HG02588 (cell line): Measurements from ENCODE around the gene RNF168.
"Not testable (repeated sequence)": the region's sequence is repeated elsewhere in the genome, so short reads cannot be mapped to it uniquely, and the experiment has no call there.

Experiments used
- ATAC-seq: cut with Tn5 transposase; IDR thresholded peaks from one replicate; pipeline ENCODE4 v1.9.1; 2021; ENCODE audit warnings: mild to moderate bottlenecking, moderate library complexity; ENCODE audit not compliant: unreplicated experiment

The RNF168 gene, protein sequence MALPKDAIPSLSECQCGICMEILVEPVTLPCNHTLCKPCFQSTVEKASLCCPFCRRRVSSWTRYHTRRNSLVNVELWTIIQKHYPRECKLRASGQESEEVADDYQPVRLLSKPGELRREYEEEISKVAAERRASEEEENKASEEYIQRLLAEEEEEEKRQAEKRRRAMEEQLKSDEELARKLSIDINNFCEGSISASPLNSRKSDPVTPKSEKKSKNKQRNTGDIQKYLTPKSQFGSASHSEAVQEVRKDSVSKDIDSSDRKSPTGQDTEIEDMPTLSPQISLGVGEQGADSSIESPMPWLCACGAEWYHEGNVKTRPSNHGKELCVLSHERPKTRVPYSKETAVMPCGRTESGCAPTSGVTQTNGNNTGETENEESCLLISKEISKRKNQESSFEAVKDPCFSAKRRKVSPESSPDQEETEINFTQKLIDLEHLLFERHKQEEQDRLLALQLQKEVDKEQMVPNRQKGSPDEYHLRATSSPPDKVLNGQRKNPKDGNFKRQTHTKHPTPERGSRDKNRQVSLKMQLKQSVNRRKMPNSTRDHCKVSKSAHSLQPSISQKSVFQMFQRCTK

DNA sequence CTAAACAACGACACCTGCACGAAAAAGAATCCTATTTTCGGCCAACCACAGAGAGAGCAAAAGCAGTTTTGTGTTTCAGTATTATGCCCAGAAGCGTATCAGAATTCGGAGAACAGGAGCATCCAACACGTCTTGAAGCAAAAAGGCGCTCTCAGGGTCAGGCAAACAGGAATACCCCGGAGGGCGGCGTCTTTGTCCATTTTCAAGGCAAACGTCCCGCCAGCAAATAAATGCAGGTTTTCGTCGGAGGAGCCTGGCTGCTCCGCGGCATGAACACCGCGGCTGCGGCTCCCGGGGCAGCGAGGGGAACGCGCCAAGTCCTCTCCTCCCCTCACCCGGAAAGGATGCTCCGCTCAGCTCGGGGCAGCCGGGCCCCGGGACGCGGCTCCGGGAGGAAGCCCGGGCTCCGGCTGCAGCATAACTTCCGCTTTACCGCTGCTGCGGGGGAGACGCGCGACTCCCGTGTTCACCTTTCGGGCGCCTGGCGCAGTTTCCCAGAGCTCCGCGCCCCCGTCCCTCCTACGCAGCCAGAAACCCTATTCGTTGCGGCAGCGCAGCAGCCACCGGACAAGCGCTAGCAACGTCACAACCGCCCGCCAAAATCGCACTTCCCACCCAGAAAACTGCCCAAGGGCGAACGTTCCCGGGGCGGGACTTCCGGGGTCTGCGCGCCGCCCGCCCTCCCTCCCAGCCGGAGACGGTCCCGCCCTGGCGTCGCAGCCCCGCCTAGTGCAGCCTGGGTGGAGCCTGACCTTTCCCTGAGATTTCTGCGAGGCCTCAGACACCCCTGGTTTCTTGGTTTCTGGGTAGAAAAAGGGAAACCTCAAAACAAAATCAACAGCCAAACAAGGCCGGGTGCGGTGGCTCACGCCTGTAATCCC is at the start of gene RNF168:
TSS of gene RNF168 (minus strand) at position 573 of the 881 bp plus-strand sequence. CDS start 595 bp downstream, outside the sequence.
- ATAC-seq: peak; percentile 69

DNA sequence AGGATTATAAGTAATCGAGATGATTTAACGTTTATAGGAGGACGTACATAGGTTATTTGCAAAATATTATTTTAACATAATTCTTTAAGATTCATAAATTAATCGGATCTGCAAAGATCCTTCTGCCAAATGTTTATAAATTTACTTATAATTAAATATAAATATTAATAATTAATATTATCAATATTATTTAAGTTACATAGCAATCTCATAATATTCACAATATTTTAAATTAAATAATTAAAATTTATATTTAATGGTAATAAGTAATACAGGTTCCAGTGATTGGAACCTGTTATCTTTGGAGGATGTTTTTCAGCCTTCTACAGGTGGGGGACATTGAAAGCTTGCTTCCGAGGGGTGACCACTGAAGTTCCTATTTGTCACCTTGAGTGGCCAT is 48.7 kb upstream of the RNF168 start:
- ATAC-seq: no peak

DNA sequence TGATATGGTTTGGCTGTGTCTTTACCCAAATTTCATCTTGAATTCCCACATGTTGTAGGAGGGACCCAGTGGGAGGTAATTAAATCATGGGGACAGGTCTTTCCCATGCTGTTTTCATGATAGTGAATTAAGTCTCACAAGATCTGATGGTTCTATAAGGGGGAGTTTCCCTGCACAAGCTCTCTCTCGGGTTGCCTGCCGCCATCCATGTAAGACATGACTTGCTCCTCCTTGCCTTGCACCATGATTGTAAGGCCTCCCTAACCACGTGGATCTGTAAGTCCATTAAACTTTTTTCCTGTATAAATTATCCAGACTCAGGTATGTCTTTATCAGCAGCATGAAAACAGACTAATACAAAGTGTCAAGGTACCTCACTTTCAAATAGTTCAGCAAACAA is 46.6 kb upstream of the RNF168 start:
- not testable (repeated sequence) for ATAC-seq

DNA sequence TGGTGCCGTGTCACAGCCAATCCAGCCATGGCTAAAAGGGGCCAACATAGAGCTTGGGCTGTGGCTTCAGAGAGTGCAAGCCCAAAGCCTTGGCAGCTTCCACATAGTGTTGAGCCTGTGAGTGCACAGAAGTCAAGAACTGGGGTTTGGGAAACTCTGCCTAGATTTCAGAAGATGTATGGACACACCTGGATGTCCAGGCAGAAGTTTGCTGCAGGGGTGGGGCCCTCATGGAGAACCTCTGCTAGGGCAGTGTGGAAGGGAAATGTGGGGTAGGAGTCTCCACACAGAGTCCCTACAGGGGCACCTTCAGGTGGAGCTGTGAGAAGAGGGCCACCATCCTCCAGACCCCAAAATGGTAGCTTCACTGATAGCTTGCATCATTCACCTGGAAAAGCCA is 45.7 kb upstream of the RNF168 start:
- ATAC-seq: not testable (repeated sequence)

DNA sequence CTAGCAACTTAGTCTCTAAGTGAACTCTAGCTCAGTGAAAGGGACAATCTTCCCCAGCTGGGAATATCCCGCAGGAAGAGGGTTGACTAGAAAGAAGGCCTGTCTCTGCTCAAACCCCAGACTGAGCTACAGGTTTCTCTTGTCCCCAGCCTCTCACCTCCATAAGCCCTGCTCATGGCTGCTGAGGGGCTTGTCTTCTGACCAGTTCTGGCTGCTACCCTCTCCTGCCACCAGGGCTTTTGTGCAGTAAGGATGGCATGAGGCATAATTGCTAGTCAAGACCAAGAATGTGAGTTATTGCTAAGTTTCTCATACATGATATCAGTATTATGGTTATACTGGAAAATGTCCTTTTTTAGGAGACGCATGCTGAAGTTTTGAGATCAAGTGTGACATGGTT is 43.5 kb upstream of the RNF168 start:
- ATAC-seq: no peak

DNA sequence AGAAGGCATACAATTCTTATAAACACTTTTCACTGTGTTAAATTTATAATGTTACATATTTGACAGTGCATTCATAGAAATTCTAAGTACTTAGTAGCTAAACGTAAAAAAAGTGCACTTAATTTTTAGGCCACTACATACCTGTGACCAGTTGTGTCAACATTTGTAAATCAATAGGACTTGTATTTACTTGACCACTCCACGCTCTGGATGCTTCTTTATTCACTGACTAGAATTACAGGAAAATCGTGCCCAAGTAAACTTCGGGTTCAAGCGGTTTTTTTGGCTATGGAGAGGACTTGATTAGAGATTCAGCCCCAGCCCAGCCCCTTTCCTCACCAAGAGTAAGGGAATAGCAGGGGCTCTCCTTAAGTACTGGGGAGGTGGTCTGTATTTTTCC is 43.0 kb upstream of the RNF168 start:
- no peak for ATAC-seq

DNA sequence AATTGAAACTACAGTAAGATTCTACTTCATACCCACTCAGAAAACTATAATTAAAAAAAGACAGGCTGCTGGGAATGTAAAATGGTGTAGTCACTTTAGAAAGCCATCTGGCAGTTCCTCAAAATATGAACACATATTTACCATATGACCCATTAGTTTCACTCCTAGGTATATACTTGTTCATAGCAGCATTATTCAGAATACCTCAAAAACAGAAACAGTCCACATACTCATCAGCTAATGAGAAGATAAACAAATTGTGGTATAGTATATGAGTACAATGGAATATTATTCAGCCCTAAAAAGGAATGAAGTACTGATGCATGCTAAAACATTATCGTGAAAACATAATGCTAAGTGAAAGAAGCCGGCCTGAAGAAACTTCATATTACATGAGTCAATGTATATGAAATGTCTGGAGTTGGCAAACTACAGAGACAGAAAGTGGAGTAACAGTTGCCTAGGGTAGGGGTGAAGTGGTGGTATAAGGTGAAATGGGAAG is 41.0 kb upstream of the RNF168 start:
- ATAC-seq: no peak

DNA sequence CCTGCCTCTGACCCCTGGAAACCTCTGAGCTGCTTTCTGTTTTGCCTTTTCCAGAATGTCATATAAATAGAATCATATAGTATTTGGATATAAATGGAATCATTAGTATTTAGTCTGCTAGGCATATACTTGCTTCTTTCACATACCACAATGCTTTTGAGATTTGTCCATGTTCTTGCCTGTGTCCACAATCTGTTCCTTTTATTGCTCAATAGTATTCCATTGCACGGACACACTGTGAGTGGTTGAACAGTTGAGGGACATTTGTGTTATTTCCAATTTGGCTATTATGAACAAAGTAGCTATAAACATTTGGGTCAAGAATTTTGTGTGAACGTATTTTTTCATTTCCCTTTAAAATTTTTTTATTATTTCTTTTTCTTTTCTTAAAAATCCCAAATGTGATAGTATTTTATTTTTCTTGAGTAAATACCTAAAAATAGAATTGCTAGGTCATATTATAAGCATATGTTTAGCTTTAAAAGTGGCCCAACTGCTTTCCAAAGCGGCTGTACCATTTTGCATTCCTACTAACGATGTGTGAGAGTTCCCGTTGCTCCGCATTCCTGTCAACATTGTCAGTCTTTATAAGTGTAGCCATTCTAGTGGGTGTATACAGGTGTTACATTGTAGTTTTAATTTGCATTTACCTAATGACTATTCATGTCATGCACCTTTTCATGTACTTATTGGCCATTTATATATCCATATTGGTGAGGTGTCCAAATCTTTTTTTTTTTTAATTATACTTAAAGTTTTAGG is 38.3 kb upstream of the RNF168 start:
- no peak for ATAC-seq

DNA sequence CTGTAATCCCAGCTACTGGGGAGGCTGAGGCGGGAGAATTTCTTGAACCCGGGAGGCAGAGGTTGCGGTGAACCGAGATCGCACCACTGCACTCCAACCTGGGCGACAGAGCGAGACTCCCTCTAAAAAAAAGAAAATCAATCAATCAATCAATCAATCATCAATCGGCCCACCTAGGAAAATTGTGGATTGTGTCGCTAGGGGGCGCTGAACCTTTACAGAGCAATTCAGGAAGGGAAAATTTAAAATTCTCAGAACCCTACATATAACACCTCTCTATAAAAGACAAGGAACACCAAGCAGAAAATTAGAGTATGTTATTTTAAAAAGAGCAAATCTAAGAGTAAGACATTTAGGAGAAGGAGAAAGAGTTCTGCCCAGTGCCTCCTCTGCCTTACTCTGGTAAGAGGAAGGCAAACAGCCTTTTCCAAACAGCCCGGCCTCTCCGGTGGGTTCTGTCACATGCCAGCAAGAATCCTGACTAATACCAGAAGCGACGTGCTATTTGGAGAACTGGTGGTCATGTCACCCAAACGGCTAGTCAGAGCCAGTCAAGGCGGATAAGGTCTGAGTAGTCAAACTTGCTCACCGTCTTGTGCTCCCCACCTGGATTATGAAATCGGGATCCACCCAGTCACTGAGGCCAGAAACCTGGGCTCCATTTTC is 33.9 kb upstream of the RNF168 start:
- no peak for ATAC-seq

DNA sequence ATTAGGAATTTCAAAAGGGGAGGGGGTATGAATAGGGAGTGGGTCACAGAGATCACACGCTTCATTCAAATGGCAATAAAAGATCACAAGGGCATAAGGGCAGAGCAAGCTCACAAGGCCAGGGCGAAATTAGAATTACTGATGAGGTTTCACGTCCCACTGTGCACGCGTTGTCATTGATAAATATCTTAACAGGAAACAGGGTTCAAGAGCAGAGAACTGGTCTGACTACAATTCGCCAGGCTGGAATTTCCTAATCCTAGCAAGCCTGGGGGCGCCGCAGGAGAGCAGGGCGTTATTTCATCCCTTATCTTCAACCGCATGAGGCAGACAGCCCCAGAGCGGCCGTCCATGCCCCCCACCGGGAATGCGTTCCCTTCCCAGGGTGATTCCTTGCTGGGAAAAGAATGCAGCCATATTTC is 29.7 kb upstream of the RNF168 start:
- no peak for ATAC-seq

DNA sequence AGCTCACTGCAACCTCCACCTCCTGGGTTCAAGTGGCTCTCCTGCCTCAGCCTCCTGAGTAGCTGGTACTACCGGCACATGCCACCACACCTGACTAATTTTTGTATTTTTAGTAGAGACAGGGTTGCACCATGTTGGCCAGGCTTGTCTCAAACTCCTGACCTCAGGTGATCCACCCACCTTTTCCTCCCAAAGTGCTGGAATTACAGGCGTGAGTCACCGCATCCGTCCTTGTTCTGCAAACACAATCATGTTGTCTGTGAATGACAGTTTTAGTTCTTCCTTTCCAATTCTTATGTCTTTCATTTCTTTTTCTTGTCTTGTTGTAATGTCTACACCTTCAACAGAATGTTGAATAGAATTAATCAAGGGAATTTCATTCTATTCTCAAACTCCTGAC is 27.9 kb upstream of the RNF168 start:
- ATAC-seq: no peak

DNA sequence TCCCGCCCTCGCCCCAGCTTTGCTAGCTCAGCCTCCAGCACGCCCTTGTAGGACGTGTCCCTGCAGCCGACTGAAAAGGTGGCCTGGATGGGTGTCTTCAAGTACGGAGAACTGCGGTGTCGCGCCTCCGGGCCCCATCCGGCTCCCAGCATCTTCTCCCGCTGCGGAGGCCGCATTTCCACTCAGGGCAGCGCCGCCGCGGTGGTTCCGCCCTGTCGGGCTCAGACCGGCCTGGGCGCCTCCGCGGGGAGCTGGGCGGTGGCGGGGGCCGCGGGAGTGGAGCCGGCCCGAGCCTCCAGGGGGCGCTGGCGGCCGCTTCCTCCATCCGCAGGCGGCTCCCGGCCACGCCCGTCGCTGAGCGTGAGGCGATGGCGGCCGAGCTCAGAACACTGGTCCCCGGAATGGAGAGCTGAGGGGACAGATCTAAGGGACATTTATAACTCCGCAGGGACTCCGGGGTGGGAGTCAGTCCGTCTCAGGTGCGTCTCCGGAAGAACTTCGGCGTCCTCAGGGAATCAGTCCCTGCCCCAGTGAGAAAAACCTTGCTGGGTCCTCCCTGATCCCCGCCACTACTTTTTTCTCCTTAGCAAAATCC is 25.2 kb upstream of the RNF168 start:
- peak; percentile 83 for ATAC-seq

DNA sequence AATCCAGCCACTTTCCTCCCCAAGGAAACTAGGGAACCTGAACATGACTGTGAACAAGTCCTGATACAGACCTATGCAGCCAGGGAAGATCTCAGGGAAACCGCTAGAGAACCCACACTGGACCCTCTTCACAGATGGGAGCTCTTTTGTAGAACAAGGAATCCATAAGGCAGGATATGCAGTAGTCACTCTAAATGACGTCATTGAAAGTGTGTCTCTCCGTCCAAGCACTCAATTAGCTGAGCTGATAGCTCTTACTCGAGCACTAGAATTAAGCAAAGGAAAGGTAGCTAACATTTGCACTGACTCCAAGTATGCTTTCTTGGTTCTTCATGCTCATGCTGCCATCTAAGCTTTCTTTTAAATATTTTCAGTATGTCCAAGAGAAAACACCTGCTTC is 21.6 kb upstream of the RNF168 start:
- no peak for ATAC-seq

DNA sequence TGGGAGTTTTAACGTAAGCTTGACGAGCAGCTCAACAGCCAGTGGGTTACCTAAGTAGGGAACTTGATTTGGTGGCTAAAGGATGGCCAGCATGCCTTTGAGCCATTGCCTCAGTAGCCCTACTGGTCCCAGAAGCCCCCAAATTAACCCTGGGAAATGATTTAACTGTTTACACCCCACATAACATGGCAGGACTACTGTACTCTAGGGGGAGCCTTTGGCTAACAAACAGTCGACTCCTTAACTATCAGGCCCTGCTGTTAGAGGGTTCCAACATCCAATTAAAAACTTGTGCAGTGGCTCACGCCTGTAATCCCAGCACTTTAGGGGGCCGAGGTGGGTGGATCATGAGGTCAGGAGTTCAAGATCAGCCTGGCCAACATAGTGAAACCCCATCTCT is 21.0 kb upstream of the RNF168 start:
- ATAC-seq: no peak

DNA sequence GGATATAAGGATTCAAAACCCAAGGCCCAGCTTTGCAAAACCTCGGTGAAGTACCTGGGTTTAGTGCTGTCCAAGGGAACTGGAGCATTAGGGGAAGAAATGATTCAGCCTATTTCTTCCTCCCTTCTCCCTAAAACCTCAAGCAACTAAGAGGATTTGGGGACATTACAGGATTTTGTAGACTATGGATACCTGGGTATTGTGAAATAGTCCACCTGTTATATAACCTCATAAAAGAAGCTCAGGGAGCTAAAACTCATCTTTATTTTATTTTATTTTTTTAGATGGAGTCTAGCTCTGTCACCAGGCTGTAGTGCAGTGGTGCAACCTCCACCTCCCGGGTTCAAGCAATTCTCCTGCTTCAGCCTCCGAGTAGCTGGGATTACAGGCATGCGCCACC is 20.3 kb upstream of the RNF168 start:
- ATAC-seq: no peak

DNA sequence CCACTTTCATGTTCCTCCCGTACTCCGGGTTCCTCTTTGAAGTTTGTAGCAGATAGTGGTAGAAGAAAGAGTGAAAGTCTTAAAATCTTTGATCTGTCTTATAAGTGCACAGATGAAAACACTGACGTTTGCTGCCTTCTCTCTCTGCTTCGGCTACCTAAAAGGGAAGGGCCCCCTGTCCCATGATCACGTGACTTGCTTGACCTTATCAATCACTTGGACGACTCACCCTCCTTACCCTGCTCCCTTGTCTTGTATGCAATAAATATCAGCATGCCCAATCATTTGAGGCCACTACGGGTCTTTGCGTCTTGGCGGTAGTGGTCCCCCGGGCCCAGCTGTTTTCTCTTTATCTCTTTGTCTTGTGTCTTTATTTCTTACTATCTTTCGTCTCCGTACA is 17.7 kb upstream of the RNF168 start:
- not testable (repeated sequence) for ATAC-seq

DNA sequence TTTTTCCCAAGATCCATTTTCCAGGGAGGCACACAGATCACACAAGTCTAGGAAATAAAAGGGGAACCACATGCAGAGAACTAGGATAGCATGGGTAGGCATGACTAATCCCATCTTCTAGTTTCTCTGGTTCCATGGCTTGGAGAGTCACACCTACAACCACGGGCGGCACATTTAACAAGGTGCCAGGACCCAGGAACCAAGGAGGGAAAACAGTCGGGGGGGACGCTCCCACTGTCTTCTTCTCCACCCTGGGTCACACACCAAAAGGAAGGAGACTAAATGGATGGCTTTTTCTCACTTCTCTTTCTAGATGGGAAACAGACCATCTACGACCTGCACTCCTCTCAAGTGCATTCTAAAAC is 16.1 kb upstream of the RNF168 start:
- ATAC-seq: no peak

DNA sequence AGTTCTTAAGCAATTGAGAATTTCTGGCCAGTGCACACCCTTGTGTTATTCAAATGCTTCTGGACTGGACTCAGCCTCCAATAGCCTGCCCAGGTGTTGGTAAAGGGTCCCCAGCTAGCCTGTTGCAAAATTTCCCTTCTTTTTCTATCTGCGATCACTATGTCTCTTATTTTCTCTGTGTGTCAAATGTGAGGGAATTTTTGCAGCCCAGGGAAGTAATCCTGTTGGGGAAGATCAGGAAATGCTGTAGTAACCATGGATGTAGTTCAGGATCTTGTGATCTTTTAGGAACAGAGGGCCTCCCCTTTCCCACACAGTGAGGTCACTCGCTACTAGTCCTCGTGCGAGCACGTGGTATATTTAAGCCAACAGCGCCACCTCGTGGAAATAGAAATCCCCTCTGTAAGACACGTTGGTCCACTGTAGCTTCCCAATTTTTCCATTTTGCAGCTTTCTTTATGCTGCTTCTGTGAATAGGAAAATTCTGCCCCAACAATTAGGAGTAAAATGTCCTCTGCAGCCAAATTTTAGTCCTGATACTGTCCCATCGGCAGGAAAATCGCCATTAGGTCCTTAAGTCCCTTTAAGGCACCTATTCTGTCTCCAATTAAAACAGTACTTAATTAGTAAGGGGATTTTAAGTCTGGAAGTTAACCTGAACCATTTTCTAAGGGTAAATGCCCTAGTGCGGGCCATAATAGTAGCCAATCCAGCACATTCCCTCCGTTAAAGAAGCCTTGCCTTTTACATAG is 15.6 kb upstream of the RNF168 start:
- no peak for ATAC-seq

DNA sequence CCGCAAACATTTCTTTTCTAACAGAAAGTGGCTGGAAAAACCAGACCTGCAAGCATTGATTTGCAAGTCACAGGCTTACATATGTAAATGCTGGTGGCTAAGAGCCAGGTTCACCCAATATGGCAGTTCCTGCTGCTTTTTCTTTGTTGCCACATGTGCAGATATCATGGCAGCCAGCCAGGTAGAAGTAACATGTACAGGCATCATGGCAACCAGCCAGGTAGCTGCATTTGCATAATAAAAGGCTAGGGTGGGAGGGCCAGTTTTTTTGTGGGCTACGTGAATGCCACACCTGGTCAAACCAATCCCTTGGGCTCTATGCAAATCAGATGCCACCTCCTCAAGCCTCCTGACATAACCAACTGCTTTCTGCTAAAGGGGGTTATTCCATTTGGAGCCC is 14.4 kb upstream of the RNF168 start:
- ATAC-seq: no peak
